Lower leg skin (tissue), 3 donors: ENCODE measurements around the gene TADA2A.

Experiments
- CTCF ChIP-seq, 3 donors: fragments of 450-650 bp; IDR thresholded peaks; one replicate each; pipeline ENCODE4 v1.5.1; 2016; ENCODE audit warnings: antibody characterized with exemption in 3 of 3, mild to moderate bottlenecking in 3 of 3, moderate library complexity in 2 of 3
- POLR2A ChIP-seq, 2 donors: fragments of 450-650 bp; IDR thresholded peaks; one replicate each; pipeline ENCODE4 v1.6.1; 2016 to 2017; ENCODE audit warnings: antibody characterized with exemption in 2 of 2, mild to moderate bottlenecking in 1 of 2, moderate library complexity in 1 of 2

GRCh38 chr17:37493249-37494027 is 86.8 kb downstream of the TADA2A start:
- TF ChIP-seq CTCF (IDR thresholded peaks at IDR 0.05) (no peak), POLR2A (IDR thresholded peaks at IDR 0.05) (no peak)
